Daoy (cell line): ENCODE measurements around the gene FOLR2. TPM values are rescaled to one million over a fixed set of nuclear protein-coding genes. Genes with fewer than 3 reads are reported as not detected.
"Not testable (repeated sequence)": the region's sequence is repeated elsewhere in the genome, so short reads cannot be mapped to it uniquely, and the experiment has no call there.

Source experiments
- DNase-seq: peaks from one replicate; pipeline ENCODE4 v3.0.0-alpha.2; 2015; ENCODE audit warnings: low read depth
- total RNA-seq: library from RNA; depleted of rRNA; stranded (reverse); fragments of >200 nt; shearing (Covaris generic); gene quantifications from 2 replicates; pipeline ENCODE4 v1.2.3, GENCODE V29; 2014

FOLR2 gene
- total RNA-seq, 1 experiment from 2014 or later: not detected

- not testable (repeated sequence) for DNase-seq
Measured at GRCh38 chr11:72206794-72207193, 9.8 kb upstream of the FOLR2 start.

GRCh38 chr11:72208281-72208680, 8.3 kb upstream of the FOLR2 start:
- no peak for DNase-seq

GRCh38 chr11:72209101-72209500, 7.5 kb upstream of the FOLR2 start:
- DNase-seq: no peak

- no peak for DNase-seq
Measured at GRCh38 chr11:72217841-72218240, 1.2 kb downstream of the FOLR2 start.

- DNase-seq: no peak
Measured at GRCh38 chr11:72218251-72218745, 1.7 kb downstream of the FOLR2 start.

- no peak for DNase-seq
Measured at GRCh38 chr11:72220696-72221363, 4.2 kb downstream of the FOLR2 start.

- DNase-seq: no peak
Measured at GRCh38 chr11:72221386-72222075, 4.9 kb downstream of the FOLR2 start.

- no peak for DNase-seq
Measured at GRCh38 chr11:72222106-72222891, 5.7 kb downstream of the FOLR2 start.

GRCh38 chr11:72222907-72223614, 6.5 kb downstream of the FOLR2 start:
- DNase-seq: peak; percentile 94

GRCh38 chr11:72223615-72224563, 7.3 kb downstream of the FOLR2 start:
- peak; percentile 76 for DNase-seq

- DNase-seq: peak; percentile 44
Measured at GRCh38 chr11:72224564-72225410, 8.2 kb downstream of the FOLR2 start, which contains the start of gene INPPL1. Gene INPPL1 (plus strand): TSS chr11:72224767. CDS start chr11:72224985, 218 bp downstream.

- no peak for DNase-seq
Measured at GRCh38 chr11:72225411-72225951, 8.9 kb downstream of the FOLR2 start.

GRCh38 chr11:72226701-72227100, 10.1 kb downstream of the FOLR2 start:
- no peak for DNase-seq

GRCh38 chr11:72227316-72228228, 11.0 kb downstream of the FOLR2 start:
- no peak for DNase-seq

GRCh38 chr11:72228229-72228843, 11.7 kb downstream of the FOLR2 start:
- no peak for DNase-seq

- no peak for DNase-seq
Measured at GRCh38 chr11:72228844-72229231, 12.2 kb downstream of the FOLR2 start.

GRCh38 chr11:72229336-72229924, 12.8 kb downstream of the FOLR2 start:
- DNase-seq: no peak
